ENCODE data around the gene TIPARP.
"Not testable (repeated sequence)": the region's sequence is repeated elsewhere in the genome, so short reads cannot be mapped to it uniquely, and the experiment has no call there.

Gene TIPARP

GRCh38 chr3:156646958-156647357, 27.4 kb upstream of the TIPARP start:
- in situ Hi-C loops (cut with HindIII; ENCODE audit: low sequenced_read_pairs), result no loop called here

- in situ Hi-C loops (cut with HindIII; ENCODE audit: low sequenced_read_pairs), result no loop called here
Observed at GRCh38 chr3:156648086-156648485, 26.3 kb upstream of the TIPARP start.

- in situ Hi-C loops (cut with HindIII; ENCODE audit: low sequenced_read_pairs), result no loop called here
Observed at GRCh38 chr3:156649681-156650080, 24.7 kb upstream of the TIPARP start.

- in situ Hi-C loops (cut with HindIII; ENCODE audit: low sequenced_read_pairs), result not testable (repeated sequence)
Observed at GRCh38 chr3:156652661-156653060, 21.7 kb upstream of the TIPARP start.

GRCh38 chr3:156654834-156655233, 19.6 kb upstream of the TIPARP start:
- in situ Hi-C loops (cut with HindIII; ENCODE audit: low sequenced_read_pairs), result no loop called here

- in situ Hi-C loops (cut with HindIII; ENCODE audit: low sequenced_read_pairs), result no loop called here
Observed at GRCh38 chr3:156655819-156656550, 18.4 kb upstream of the TIPARP start.

- in situ Hi-C loops (cut with HindIII; ENCODE audit: low sequenced_read_pairs), result no loop called here
Observed at GRCh38 chr3:156657440-156657839, 16.9 kb upstream of the TIPARP start.

- in situ Hi-C loops (cut with HindIII; ENCODE audit: low sequenced_read_pairs), result no loop called here
Observed at GRCh38 chr3:156657862-156658731, 16.3 kb upstream of the TIPARP start.

GRCh38 chr3:156658732-156659090, 15.7 kb upstream of the TIPARP start:
- in situ Hi-C loops (cut with HindIII; ENCODE audit: low sequenced_read_pairs), result no loop called here

GRCh38 chr3:156659260-156659659, 15.1 kb upstream of the TIPARP start:
- in situ Hi-C loops (cut with HindIII; ENCODE audit: low sequenced_read_pairs), result no loop called here

GRCh38 chr3:156661155-156661554, 13.2 kb upstream of the TIPARP start:
- in situ Hi-C loops (cut with HindIII; ENCODE audit: low sequenced_read_pairs), result no loop called here

- in situ Hi-C loops (cut with HindIII; ENCODE audit: low sequenced_read_pairs), result no loop called here
Observed at GRCh38 chr3:156664011-156664830, 10.2 kb upstream of the TIPARP start.

GRCh38 chr3:156664831-156665178, 9.6 kb upstream of the TIPARP start:
- in situ Hi-C loops (cut with HindIII; ENCODE audit: low sequenced_read_pairs), result no loop called here

- in situ Hi-C loops (cut with HindIII; ENCODE audit: low sequenced_read_pairs), result no loop called here
Observed at GRCh38 chr3:156665291-156665690, 9.1 kb upstream of the TIPARP start.

GRCh38 chr3:156666073-156666472, 8.3 kb upstream of the TIPARP start:
- in situ Hi-C loops (cut with HindIII; ENCODE audit: low sequenced_read_pairs), result no loop called here

GRCh38 chr3:156668073-156668763, 6.2 kb upstream of the TIPARP start:
- in situ Hi-C loops (cut with HindIII; ENCODE audit: low sequenced_read_pairs), result no loop called here

GRCh38 chr3:156670077-156670476, 4.3 kb upstream of the TIPARP start:
- in situ Hi-C loops (cut with HindIII; ENCODE audit: low sequenced_read_pairs), result no loop called here

GRCh38 chr3:156670652-156671051, 3.7 kb upstream of the TIPARP start:
- in situ Hi-C loops (cut with HindIII; ENCODE audit: low sequenced_read_pairs), result no loop called here

GRCh38 chr3:156673732-156674045, 701 bp upstream of the TIPARP start:
- in situ Hi-C loops (cut with HindIII; ENCODE audit: low sequenced_read_pairs), result no loop called here

- in situ Hi-C loops (cut with HindIII; ENCODE audit: low sequenced_read_pairs), result no loop called here
Observed at GRCh38 chr3:156674911-156675829, 780 bp downstream of the TIPARP start.
